ENCODE data around the gene LRRC61. TPM values are rescaled to one million over a fixed set of nuclear protein-coding genes. Genes with fewer than 3 reads are reported as not detected.

The LRRC61 gene
- total RNA-seq, 2 donors from 2014 or later: 4.6 to 10.2 TPM

DNA sequence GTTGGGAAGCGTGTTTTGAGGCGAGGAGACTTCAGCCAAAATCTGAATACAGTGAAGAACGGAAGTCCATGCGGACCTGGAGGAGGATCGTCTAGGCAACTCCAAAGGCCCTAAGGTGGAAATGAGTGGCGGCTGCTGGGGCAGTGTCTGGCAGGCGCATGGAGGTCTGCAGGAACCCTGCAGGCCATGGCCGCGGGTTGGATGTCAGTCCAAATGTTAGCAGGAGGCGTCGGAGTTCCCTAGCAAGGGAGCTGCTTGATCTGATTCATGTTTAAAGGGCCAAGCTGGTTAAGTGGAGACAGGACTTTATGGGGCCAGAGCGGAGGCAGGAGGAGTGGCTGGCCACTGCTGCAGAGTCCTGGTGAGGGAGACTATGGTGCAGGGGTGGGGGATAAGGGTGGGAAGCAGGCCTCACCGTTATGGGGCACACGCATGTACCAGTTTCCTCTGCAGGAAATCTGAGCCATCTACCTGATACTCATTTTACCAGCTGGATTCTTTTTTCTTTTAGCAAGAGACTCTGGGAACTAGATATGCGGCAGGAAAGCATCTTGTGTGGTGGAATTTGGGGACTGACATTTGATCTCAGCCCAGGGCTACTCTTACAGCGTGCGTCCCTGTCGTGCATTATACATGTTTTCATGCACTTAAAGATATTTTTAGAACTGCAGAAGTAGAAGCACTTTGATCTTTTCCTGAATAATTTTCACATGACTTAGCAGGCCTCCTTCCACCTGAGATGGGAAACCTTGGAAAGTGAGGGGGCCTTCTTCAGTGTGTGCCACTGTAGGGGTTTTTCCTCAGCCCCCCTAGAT lies 38.9 kb downstream of the LRRC61 start:
- H3K4me3 ChIP-seq: no peak overlapping the region
- no peaks in the 10 kb centered on the region for H3K36me3 ChIP-seq
- H3K27me3 ChIP-seq (replicated peaks; ENCODE audit: insufficient read depth): no peaks in the 10 kb centered on the region
- DNase-seq (ENCODE audit: low spot score) (no peak), ATAC-seq (ENCODE audit: insufficient number of reproducible peaks, low FRiP score, low read depth) (no peak)
- TF ChIP-seq, protein P1, sequence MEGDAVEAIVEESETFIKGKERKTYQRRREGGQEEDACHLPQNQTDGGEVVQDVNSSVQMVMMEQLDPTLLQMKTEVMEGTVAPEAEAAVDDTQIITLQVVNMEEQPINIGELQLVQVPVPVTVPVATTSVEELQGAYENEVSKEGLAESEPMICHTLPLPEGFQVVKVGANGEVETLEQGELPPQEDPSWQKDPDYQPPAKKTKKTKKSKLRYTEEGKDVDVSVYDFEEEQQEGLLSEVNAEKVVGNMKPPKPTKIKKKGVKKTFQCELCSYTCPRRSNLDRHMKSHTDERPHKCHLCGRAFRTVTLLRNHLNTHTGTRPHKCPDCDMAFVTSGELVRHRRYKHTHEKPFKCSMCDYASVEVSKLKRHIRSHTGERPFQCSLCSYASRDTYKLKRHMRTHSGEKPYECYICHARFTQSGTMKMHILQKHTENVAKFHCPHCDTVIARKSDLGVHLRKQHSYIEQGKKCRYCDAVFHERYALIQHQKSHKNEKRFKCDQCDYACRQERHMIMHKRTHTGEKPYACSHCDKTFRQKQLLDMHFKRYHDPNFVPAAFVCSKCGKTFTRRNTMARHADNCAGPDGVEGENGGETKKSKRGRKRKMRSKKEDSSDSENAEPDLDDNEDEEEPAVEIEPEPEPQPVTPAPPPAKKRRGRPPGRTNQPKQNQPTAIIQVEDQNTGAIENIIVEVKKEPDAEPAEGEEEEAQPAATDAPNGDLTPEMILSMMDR (IDR thresholded peaks at IDR 0.05): no peak
- no peaks in the 10 kb centered on the region for H3K9me3 ChIP-seq
- no peaks in the 10 kb centered on the region for H3K4me1 ChIP-seq (ENCODE audit: control insufficient read depth in 1 of 2, low read depth in 2 of 2)
- no peak overlapping the region for H3K27ac ChIP-seq

DNA sequence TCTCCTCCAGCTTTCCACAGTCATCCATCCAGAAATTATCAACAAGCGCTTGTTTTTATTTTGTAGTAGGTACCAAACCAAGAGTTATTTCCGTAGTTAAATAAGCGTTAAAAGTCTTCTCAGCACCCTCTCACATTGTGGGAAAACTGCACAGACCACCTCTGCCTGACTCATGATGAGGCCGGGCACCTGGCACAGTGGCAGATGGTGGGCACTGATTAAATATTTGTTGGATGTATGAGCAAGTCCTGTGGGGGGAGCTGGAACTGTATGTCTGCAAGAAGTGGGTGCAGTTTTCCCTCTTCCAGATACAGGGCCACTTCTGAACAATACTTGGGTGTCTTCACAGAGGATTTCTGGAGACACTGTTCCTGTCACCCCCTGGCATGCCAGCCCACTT lies 40.2 kb downstream of the LRRC61 start:
- TF ChIP-seq, protein P1 (IDR thresholded peaks at IDR 0.05): no peak
- no peak for ATAC-seq (ENCODE audit: insufficient number of reproducible peaks, low FRiP score, low read depth)
- no peaks in the 10 kb centered on the region for H3K9me3 ChIP-seq
- H3K27me3 ChIP-seq (replicated peaks; ENCODE audit: insufficient read depth): no peaks in the 10 kb centered on the region
- H3K4me3 ChIP-seq: no peak overlapping the region
- no peak overlapping the region for H3K27ac ChIP-seq
- DNase-seq (ENCODE audit: low spot score): no peak
- H3K4me1 ChIP-seq (ENCODE audit: control insufficient read depth in 1 of 2, low read depth in 2 of 2): peaks cover 0 to 6% of the 10 kb centered on the region in 2 donors
- H3K36me3 ChIP-seq: no peaks in the 10 kb centered on the region

DNA sequence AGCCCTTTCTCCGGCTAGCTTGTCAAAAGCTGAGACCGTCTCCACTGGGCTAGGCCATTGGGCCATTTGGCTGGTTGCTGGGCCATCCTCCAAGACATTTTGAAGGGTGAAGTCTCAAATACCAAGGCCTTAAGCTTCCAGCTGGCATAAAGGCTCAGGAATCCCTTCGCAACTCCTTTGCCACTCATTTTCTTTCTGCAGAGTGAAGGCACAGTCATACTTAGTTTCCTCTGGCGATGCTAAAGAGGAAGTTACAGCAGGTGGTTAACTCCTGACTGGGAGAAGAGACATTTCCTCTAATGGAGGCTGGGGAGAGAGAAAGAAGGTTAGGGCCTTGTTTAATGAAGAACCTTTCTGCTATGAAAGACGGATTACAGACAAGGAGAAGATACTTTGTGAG lies 40.7 kb downstream of the LRRC61 start:
- Histone ChIP-seq H3K4me3 (no peak overlapping the region), H3K36me3 (no peaks in the 10 kb centered on the region), H3K27me3 (replicated peaks; ENCODE audit: insufficient read depth) (no peaks in the 10 kb centered on the region), H3K4me1 (ENCODE audit: control insufficient read depth in 1 of 2, low read depth in 2 of 2) (peaks cover 0 to 6% of the 10 kb centered on the region in 2 donors), H3K27ac (no peak overlapping the region), H3K9me3 (no peaks in the 10 kb centered on the region)
- DNase-seq (ENCODE audit: low spot score) (no peak), ATAC-seq (ENCODE audit: insufficient number of reproducible peaks, low FRiP score, low read depth) (no peak)
- TF ChIP-seq, protein P1 (IDR thresholded peaks at IDR 0.05): no peak

DNA sequence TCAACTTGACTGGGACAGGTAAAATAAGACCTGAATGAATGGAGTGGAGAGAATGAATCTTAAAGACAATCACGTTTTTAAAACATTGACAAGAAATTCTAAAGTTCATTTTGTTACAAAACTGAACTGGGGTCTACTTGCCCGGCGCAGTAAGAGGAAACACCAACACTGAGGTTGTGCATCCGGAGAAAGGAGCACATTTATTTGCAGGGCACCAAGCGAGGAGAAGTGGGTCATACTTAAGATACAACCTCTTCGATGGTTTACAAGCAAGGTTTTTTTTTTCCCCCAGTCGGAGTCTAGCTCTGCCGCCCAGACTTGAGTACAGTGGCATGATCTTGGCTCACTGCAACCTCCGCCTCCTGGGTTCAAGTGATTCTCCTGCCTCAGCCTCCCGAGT lies 42.0 kb downstream of the LRRC61 start:
- no peak for DNase-seq (ENCODE audit: low spot score)
- Histone ChIP-seq H3K4me3 (no peak overlapping the region), H3K9me3 (no peaks in the 10 kb centered on the region), H3K36me3 (no peaks in the 10 kb centered on the region), H3K27me3 (replicated peaks; ENCODE audit: insufficient read depth) (no peaks in the 10 kb centered on the region), H3K27ac (no peak overlapping the region), H3K4me1 (ENCODE audit: control insufficient read depth in 1 of 2, low read depth in 2 of 2) (peaks cover 8 to 17% of the 10 kb centered on the region in 2 donors)
- ATAC-seq (ENCODE audit: insufficient number of reproducible peaks, low FRiP score, low read depth): no peak
- TF ChIP-seq, protein P1 (IDR thresholded peaks at IDR 0.05): no peak

DNA sequence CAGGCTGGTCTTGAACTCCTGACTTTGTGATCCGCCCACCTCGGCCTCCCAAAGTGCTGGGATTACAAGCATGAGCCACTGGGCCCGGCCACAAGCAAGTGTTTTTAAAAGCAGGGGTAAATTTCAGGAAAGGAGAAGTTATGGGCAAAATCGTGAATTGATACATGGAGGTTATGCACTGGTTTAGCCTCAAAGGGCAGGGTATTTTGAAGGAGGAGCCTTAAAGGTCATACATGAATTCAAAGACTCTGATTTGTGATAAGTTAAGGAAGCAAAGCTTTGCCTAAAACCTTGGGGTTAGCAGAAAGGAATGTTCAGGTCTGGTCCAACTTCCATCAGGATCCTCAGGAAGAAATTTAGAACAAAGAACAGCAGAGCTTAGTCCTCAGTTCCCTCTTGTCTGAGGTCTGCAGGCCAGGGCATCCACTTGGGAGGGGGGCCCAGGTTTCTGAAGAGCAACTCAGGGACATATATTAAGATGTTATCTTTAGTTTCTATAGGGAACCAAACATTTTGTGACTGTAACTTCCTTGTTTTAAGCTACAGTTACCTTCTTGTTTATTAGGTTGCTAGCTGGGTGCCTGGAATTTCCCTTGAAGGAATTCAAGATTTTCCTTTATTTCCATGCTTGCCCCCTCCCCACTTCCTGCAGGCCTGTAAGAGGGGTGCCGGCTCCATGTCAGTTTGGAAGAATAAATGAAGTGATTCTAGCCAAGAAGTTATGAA lies 42.7 kb downstream of the LRRC61 start:
- TF ChIP-seq, protein P1 (IDR thresholded peaks at IDR 0.05): no peak
- ATAC-seq (ENCODE audit: insufficient number of reproducible peaks, low FRiP score, low read depth): no peak
- Histone ChIP-seq H3K27me3 (replicated peaks; ENCODE audit: insufficient read depth) (no peaks in the 10 kb centered on the region), H3K9me3 (no peaks in the 10 kb centered on the region), H3K4me3 (no peak overlapping the region), H3K27ac (no peak overlapping the region), H3K4me1 (ENCODE audit: control insufficient read depth in 1 of 2, low read depth in 2 of 2) (peaks cover 8 to 23% of the 10 kb centered on the region in 2 donors), H3K36me3 (no peaks in the 10 kb centered on the region)
- no peak for DNase-seq (ENCODE audit: low spot score)

All from thoracic aorta (tissue), 2 donors.